ENCODE measurements around the gene AGBL5. TPM values are rescaled to one million over a fixed set of nuclear protein-coding genes. Genes with fewer than 3 reads are reported as not detected.

The AGBL5 gene
- polyA plus RNA-seq: 10 to 100 TPM in 1 of 3 donors, 1 to 10 TPM in 2; 7.4 to 11.2 (median 7.8) TPM

GRCh38 chr2:27050996-27051901 lies at the start of gene AGBL5:
TSS of gene AGBL5 (plus strand) at chr2:27051668. CDS start at chr2:27052959, 1,291 bp downstream.
- peak within 1 kb of the TSS; percentile 34 for H3K27ac ChIP-seq (ENCODE audit: low read depth, low read length)
- 0% methylated on average over 63 to 67 of the region's 67 CpGs for WGBS, 3 donors

- H3K27ac ChIP-seq (ENCODE audit: low read depth, low read length): no peak overlapping the region
- WGBS, 3 donors: 31 to 79% (median 79%) methylated on average over 5 of the region's 5 CpGs
These were observed 49.5 kb upstream of the AGBL5 start for GRCh38 chr2:27001950-27002349.

- H3K27ac ChIP-seq (ENCODE audit: low read depth, low read length): no peak overlapping the region
- 88 to 94% (median 92%) methylated on average over 4 of the region's 4 CpGs for WGBS, 3 donors
These were observed 48.5 kb upstream of the AGBL5 start for GRCh38 chr2:27003007-27003406.

GRCh38 chr2:27003857-27004256 lies 47.6 kb upstream of the AGBL5 start:
- no peak overlapping the region for H3K27ac ChIP-seq (ENCODE audit: low read depth, low read length)
- 82 to 88% (median 87%) methylated on average over 9 of the region's 9 CpGs for WGBS, 3 donors

GRCh38 chr2:27006602-27007415 lies 44.7 kb upstream of the AGBL5 start:
- WGBS, 3 donors: 71 to 75% (median 73%) methylated on average over 6 of the region's 6 CpGs
- no peak overlapping the region for H3K27ac ChIP-seq (ENCODE audit: low read depth, low read length)

- WGBS, 3 donors: 75 to 83% (median 80%) methylated on average over 8 of the region's 8 CpGs
These were observed 43.8 kb upstream of the AGBL5 start for GRCh38 chr2:27007416-27008374.

GRCh38 chr2:27008678-27009077 lies 42.8 kb upstream of the AGBL5 start:
- 92 to 94% (median 94%) methylated on average over 4 of the region's 4 CpGs for WGBS, 3 donors
- no peak overlapping the region for H3K27ac ChIP-seq (ENCODE audit: low read depth, low read length)

More at GRCh38 chr2:27007416-27008374, 43.8 kb upstream of the AGBL5 start:
- no peak overlapping the region for H3K27ac ChIP-seq (ENCODE audit: low read depth, low read length)

- H3K27ac ChIP-seq (ENCODE audit: low read depth, low read length): no peak overlapping the region
These were observed 42.4 kb upstream of the AGBL5 start for GRCh38 chr2:27009083-27009482.

- no peak overlapping the region for H3K27ac ChIP-seq (ENCODE audit: low read depth, low read length)
- 56 to 84% (median 77%) methylated on average over 2 of the region's 2 CpGs for WGBS, 3 donors
These were observed 41.8 kb upstream of the AGBL5 start for GRCh38 chr2:27009716-27010115.

GRCh38 chr2:27010139-27010538 lies 41.3 kb upstream of the AGBL5 start:
- 62 to 86% (median 77%) methylated on average over 3 of the region's 3 CpGs for WGBS, 3 donors

GRCh38 chr2:27013738-27014137 lies 37.7 kb upstream of the AGBL5 start:
- 95 to 100% (median 97%) methylated on average over 4 of the region's 4 CpGs for WGBS, 3 donors
- no peak overlapping the region for H3K27ac ChIP-seq (ENCODE audit: low read depth, low read length)

More at GRCh38 chr2:27010139-27010538, 41.3 kb upstream of the AGBL5 start:
- no peak overlapping the region for H3K27ac ChIP-seq (ENCODE audit: low read depth, low read length)

- 90 to 92% (median 90%) methylated on average over 8 of the region's 8 CpGs for WGBS, 3 donors
- H3K27ac ChIP-seq (ENCODE audit: low read depth, low read length): no peak overlapping the region
These were observed 36.6 kb upstream of the AGBL5 start for GRCh38 chr2:27014771-27015433.

- 66 to 69% (median 67%) methylated on average over 3 of the region's 3 CpGs for WGBS, 3 donors
- no peak overlapping the region for H3K27ac ChIP-seq (ENCODE audit: low read depth, low read length)
These were observed 34.6 kb upstream of the AGBL5 start for GRCh38 chr2:27016801-27017325.

- WGBS, 3 donors: 70 to 89% (median 84%) methylated on average over 3 of the region's 3 CpGs
- no peak overlapping the region for H3K27ac ChIP-seq (ENCODE audit: low read depth, low read length)
These were observed 33.3 kb upstream of the AGBL5 start for GRCh38 chr2:27018142-27018541.

- WGBS, 3 donors: 83 to 89% (median 87%) methylated on average over 9 of the region's 9 CpGs
- no peak overlapping the region for H3K27ac ChIP-seq (ENCODE audit: low read depth, low read length)
These were observed 32.0 kb upstream of the AGBL5 start for GRCh38 chr2:27019459-27019858.

- no peak overlapping the region for H3K27ac ChIP-seq (ENCODE audit: low read depth, low read length)
- 48 to 67% (median 59%) methylated on average over 9 of the region's 9 CpGs for WGBS, 3 donors
These were observed 31.3 kb upstream of the AGBL5 start for GRCh38 chr2:27019931-27020855.
